Epithelial cell of proximal tubule (primary cell): ENCODE results near the gene IFIH1. TPM values are rescaled to one million over a fixed set of nuclear protein-coding genes. Genes with fewer than 3 reads are reported as not detected.

ENCODE experiments used
- DNase-seq: peaks from one replicate; pipeline ENCODE4 v3.0.0-alpha.2; 2011; ENCODE audit warnings: low read depth
- H3K4me3 ChIP-seq: 2 replicates; pipeline ENCODE4 v1.5.1; 2011; ENCODE audit warnings: low read depth, mild to moderate bottlenecking, low read length
- CTCF ChIP-seq: conservative IDR thresholded peaks from 2 replicates; pipeline ENCODE4 v1.5.1; 2012; ENCODE audit warnings: low read depth, mild to moderate bottlenecking, low read length
- total RNA-seq: library from RNA; depleted of rRNA; stranded (reverse); fragments of >200 nt; gene quantifications from 2 replicates; pipeline ENCODE4 v1.2.3, GENCODE V29; 2015

IFIH1 gene
- total RNA-seq, 1 donor from 2014 or later = 4.8 TPM

- no peak overlapping the region for H3K4me3 ChIP-seq
- DNase-seq = no peak
- no peak for TF ChIP-seq CTCF
These were observed 76.9 kb downstream of the IFIH1 start for GRCh38 chr2:162241571-162241970.

GRCh38 chr2:162234620-162235462 lies 83.6 kb downstream of the IFIH1 start:
- H3K4me3 ChIP-seq = no peak overlapping the region
- DNase-seq = no peak
- TF ChIP-seq CTCF = no peak

GRCh38 chr2:162233197-162233596 lies 85.3 kb downstream of the IFIH1 start:
- H3K4me3 ChIP-seq = no peak overlapping the region
- TF ChIP-seq CTCF = no peak
- peak; percentile 6 for DNase-seq

GRCh38 chr2:162232671-162233070 lies 85.8 kb downstream of the IFIH1 start:
- TF ChIP-seq CTCF = no peak
- DNase-seq = no peak
- no peak overlapping the region for H3K4me3 ChIP-seq

- no peak for DNase-seq
- no peak for TF ChIP-seq CTCF
- H3K4me3 ChIP-seq = no peak overlapping the region
These were observed 86.5 kb downstream of the IFIH1 start for GRCh38 chr2:162232027-162232426.

- no peak for TF ChIP-seq CTCF
- no peak overlapping the region for H3K4me3 ChIP-seq
- no peak for DNase-seq
These were observed 87.7 kb downstream of the IFIH1 start for GRCh38 chr2:162230761-162231160.

GRCh38 chr2:162226836-162227235 lies 91.6 kb downstream of the IFIH1 start:
- no peak for TF ChIP-seq CTCF
- no peak overlapping the region for H3K4me3 ChIP-seq
- no peak for DNase-seq
